Muscle layer of duodenum (tissue), 2 donors: ENCODE measurements around the gene TMEM139.

Source experiments
- H3K27ac ChIP-seq: one replicate; pipeline ENCODE4 v1.7.0; 2013; ENCODE audit warnings: mild to moderate bottlenecking, low read length
- H3K27me3 ChIP-seq: one replicate; pipeline ENCODE4 v1.7.0; 2013; ENCODE audit warnings: low read depth, mild to moderate bottlenecking, control low read depth, low read length
- H3K36me3 ChIP-seq, 2 donors: one replicate each; pipeline ENCODE4 v1.7.0; 2013; ENCODE audit warnings: low read length in 2 of 2, control low read depth in 1 of 2, mild to moderate bottlenecking in 1 of 2; ENCODE audit not compliant: insufficient read depth in 2 of 2, control insufficient read depth in 1 of 2
- H3K4me1 ChIP-seq, 2 donors: one replicate each; pipeline ENCODE4 v1.7.0; 2013; ENCODE audit warnings: low read length in 2 of 2, mild to moderate bottlenecking in 2 of 2, control low read depth in 1 of 2, moderate library complexity in 1 of 2; ENCODE audit not compliant: insufficient read depth in 2 of 2, control insufficient read depth in 1 of 2
- H3K4me3 ChIP-seq, 2 donors: one replicate each; pipeline ENCODE4 v1.7.0; 2013; ENCODE audit warnings: low read length in 2 of 2, low read depth in 1 of 2, mild to moderate bottlenecking in 1 of 2
- H3K9me3 ChIP-seq, 2 donors: one replicate each; pipeline ENCODE4 v1.7.0; 2013; ENCODE audit warnings: low read length in 2 of 2, control low read depth in 1 of 2, mild to moderate bottlenecking in 1 of 2; ENCODE audit not compliant: control insufficient read depth in 1 of 2
- donor health status: healthy.

TMEM139 gene

DNA sequence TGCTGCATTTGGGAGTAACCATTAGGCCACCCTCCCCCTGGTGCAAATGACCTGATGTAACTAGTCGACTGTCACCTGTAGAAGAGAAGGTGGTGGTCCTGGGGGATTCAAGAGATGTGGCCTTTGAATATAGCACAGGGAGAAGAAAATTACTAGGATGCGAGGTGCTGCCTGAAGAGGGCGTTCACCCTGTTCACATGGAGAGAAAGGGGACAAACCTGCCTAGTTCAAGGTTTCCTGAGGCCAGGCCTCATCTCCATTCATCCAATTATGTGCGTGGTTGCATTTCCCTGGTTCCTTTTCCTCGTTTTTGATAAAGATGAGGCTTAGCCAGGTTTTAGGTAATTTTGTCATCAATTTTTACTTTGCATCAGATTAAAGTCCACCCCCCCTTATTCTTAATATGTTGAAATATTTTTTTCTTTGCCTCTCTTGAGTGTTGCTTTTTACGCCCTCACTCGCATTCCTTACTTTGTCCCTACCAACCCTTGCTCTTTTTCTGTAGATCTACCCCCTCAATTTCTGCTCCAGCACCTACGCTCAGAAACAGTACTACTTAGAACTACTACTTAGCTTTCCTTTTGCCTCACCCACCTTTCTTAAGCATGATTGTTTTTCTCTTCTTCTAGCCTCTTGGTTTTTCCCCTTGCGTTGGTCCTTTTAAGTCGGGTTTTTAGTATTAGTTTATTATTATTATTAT is 44.9 kb downstream of the TMEM139 start:
- Histone ChIP-seq H3K9me3 (no peaks in the 10 kb centered on the region), H3K4me1 (peaks cover 0 to 10% of the 10 kb centered on the region in 2 donors), H3K27ac (no peak overlapping the region), H3K4me3 (no peak overlapping the region), H3K36me3 (no peaks in the 10 kb centered on the region), H3K27me3 (no peaks in the 10 kb centered on the region)

DNA sequence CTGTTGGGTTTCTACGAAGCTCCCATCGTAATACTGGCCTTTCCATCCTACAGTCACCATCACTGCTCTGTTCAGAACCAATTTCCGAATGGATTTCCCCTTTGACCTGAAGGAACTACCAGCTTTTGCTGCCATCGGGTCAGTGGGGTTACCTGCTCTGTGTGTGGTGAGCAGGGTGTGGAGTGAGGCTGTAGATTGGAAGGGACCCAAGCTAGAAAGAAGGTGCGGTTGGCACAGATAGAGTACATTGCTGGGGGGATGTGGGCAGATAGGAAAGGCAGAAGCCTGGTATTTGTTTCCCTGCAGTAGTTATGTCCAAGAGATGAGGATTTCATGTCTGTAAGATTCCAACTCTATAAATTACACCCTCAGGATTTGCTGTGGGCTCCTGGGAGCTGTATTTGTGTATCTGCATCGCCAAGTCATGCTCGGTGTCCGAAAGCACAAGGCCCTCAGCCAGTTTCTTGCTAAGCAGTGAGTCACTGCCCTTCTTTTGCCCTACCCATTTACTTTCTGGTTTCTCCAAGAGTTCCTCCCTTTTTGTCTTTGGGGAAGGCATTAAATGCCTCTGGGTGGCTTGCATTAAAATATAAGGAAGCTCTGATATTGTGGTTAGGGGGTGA is 46.5 kb downstream of the TMEM139 start:
- Histone ChIP-seq H3K27me3 (no peaks in the 10 kb centered on the region), H3K9me3 (no peaks in the 10 kb centered on the region), H3K4me1 (peaks cover 0 to 10% of the 10 kb centered on the region in 2 donors), H3K27ac (no peak overlapping the region), H3K36me3 (no peaks in the 10 kb centered on the region), H3K4me3 (no peak overlapping the region)

DNA sequence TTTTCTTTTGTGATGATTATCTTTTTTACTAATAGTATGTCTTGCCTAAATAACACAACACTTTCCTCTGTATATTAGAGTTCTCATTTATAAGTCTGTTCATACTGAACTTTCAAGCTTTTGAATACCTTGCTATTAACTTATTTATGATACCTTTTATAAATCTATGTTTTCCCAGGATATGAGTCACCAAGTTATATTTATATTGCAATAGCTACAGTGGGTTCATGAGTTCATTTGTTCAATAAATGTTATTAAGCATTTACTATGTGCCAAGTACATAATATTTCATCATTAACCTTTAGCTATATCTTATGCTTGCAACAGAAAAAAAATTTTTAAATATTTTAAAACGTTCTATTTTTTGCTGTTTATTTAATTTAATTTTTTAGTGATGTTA is 49.5 kb downstream of the TMEM139 start:
- H3K27ac ChIP-seq = no peak overlapping the region
- no peaks in the 10 kb centered on the region for H3K9me3 ChIP-seq
- no peaks in the 10 kb centered on the region for H3K27me3 ChIP-seq

DNA sequence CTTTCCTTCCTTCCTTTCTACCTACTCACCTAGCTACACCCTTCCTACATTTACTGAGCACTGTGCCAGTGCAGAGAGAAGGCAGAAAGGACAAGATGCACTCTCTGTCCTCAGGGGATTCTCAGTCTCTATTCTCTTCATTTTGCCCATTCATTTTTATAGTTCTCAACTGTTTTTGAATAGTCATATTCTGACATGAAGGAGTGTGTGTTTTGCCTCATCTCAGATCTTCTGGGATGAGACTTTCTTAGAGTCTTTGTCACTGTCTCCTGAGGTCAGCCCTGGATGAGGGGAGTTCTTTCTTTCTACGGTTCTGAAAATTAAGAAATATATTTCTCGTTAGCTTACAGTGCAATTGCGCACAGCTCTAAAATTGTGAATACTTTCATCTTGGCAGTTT is 52.5 kb downstream of the TMEM139 start:
- H3K4me1 ChIP-seq = no peaks in the 10 kb centered on the region
- H3K9me3 ChIP-seq = no peaks in the 10 kb centered on the region
- no peak overlapping the region for H3K27ac ChIP-seq
- no peak overlapping the region for H3K4me3 ChIP-seq
- H3K27me3 ChIP-seq = no peaks in the 10 kb centered on the region
- no peaks in the 10 kb centered on the region for H3K36me3 ChIP-seq

More for the DNA sequence above, 49.5 kb downstream of the TMEM139 start:
- Histone ChIP-seq H3K36me3 (no peaks in the 10 kb centered on the region), H3K4me3 (no peak overlapping the region), H3K4me1 (peaks cover 0 to 10% of the 10 kb centered on the region in 2 donors)
